Neural progenitor cell (in vitro differentiated cells): ENCODE measurements around the gene UPF3A. TPM values are rescaled to one million over a fixed set of nuclear protein-coding genes. Genes with fewer than 3 reads are reported as not detected.
"Not testable (repeated sequence)": the region's sequence is repeated elsewhere in the genome, so short reads cannot be mapped to it uniquely, and the experiment has no call there.

Experiments used
- DNase-seq: peaks from one replicate; pipeline ENCODE4 v3.0.0-alpha.2; 2016; ENCODE audit warnings: low spot score
- H2AFZ ChIP-seq: fragments of 200-600 bp; sonication (generic); replicated peaks from 2 replicates; pipeline ENCODE4 v1.6.1; 2016; ENCODE audit warnings: antibody characterized with exemption
- H3F3A ChIP-seq: fragments of 200-600 bp; sonication (generic); 2 replicates; pipeline ENCODE4 v1.6.1; 2016; ENCODE audit warnings: antibody characterized with exemption, low read depth
- H3K27ac ChIP-seq: fragments of 200-600 bp; sonication (generic); 2 replicates; pipeline ENCODE4 v1.5.1; 2016; ENCODE audit warnings: mild to moderate bottlenecking
- H3K27me3 ChIP-seq: fragments of 200-600 bp; sonication (generic); 2 replicates; pipeline ENCODE4 v1.6.1; 2016; ENCODE audit warnings: mild to moderate bottlenecking, moderate library complexity
- H3K36me3 ChIP-seq: fragments of 200-600 bp; sonication (generic); 2 replicates; pipeline ENCODE4 v1.5.1; 2016
- H3K4me1 ChIP-seq: fragments of 200-600 bp; sonication (generic); 2 replicates; pipeline ENCODE4 v1.6.1; 2016; ENCODE audit warnings: mixed run types
- H3K4me2 ChIP-seq: fragments of 200-600 bp; sonication (generic); 2 replicates; pipeline ENCODE4 v1.6.1; 2016
- H3K4me3 ChIP-seq: fragments of 200-600 bp; sonication (generic); 2 replicates; pipeline ENCODE4 v1.5.1; 2016
- H3K79me2 ChIP-seq: fragments of 200-600 bp; sonication (generic); 2 replicates; pipeline ENCODE4 v1.6.1; 2016; ENCODE audit warnings: low read depth
- H3K9ac ChIP-seq: fragments of 200-600 bp; sonication (generic); 2 replicates; pipeline ENCODE4 v1.6.1; 2016
- H3K9me3 ChIP-seq: fragments of 200-600 bp; sonication (generic); 2 replicates; pipeline ENCODE4 v1.5.1; 2016; ENCODE audit warnings: low read depth
- H4K20me1 ChIP-seq: fragments of 200-600 bp; sonication (generic); 2 replicates; pipeline ENCODE4 v1.6.1; 2016; ENCODE audit warnings: low read depth
- H3K27ac Mint-ChIP-seq: 3 replicates; pipeline ENCODE4 v1.8.0; 2021; ENCODE audit warnings: mixed read lengths
- H3K27me3 Mint-ChIP-seq: 2 replicates; pipeline ENCODE4 v1.8.0; 2022; ENCODE audit warnings: low read depth, mild to moderate bottlenecking, inconsistent platforms, moderate library complexity, mixed read lengths; ENCODE audit not compliant: insufficient read depth
- H3K36me3 Mint-ChIP-seq: 3 replicates; pipeline ENCODE4 v1.8.0; 2021; ENCODE audit warnings: mixed read lengths
- H3K4me1 Mint-ChIP-seq: 3 replicates; pipeline ENCODE4 v1.8.0; 2021; ENCODE audit warnings: mixed read lengths
- H3K4me3 Mint-ChIP-seq: 3 replicates; pipeline ENCODE4 v1.8.0; 2021; ENCODE audit warnings: mild to moderate bottlenecking, moderate library complexity, mixed read lengths
- H3K9me3 Mint-ChIP-seq: 3 replicates; pipeline ENCODE4 v1.8.0; 2020; ENCODE audit warnings: mixed read lengths
- CTCF ChIP-seq: fragments of 200-600 bp; sonication (generic); IDR thresholded peaks from 2 replicates; pipeline ENCODE4 v1.5.1; 2017; ENCODE audit warnings: antibody characterized with exemption, mild to moderate bottlenecking
- EZH2 ChIP-seq: fragments of 200-600 bp; sonication (generic); IDR thresholded peaks from 2 replicates; pipeline ENCODE4 v1.6.1; 2017; ENCODE audit warnings: antibody characterized with exemption, mild to moderate bottlenecking, moderate library complexity
- EZH2phosphoT487 ChIP-seq: fragments of 200-600 bp; sonication (generic); IDR thresholded peaks from 2 replicates; pipeline ENCODE4 v1.6.1; 2017; ENCODE audit warnings: antibody characterized with exemption
- total RNA-seq: library from RNA; depleted of rRNA; stranded (reverse); fragments of >200 nt; gene quantifications from 2 replicates; pipeline ENCODE4 v1.2.3, GENCODE V29; 2015; ENCODE audit warnings: low replicate concordance

The UPF3A gene
- total RNA-seq, 1 donor from 2014 or later = 74.4 TPM

- H3K36me3 ChIP-seq = no peaks in the 10 kb centered on the region
- H3K79me2 ChIP-seq = no peaks in the 10 kb centered on the region
- no peak for DNase-seq
- no peak overlapping the region for H3K4me3 Mint-ChIP-seq
- no peaks in the 10 kb centered on the region for H3K27me3 Mint-ChIP-seq
- TF ChIP-seq EZH2 (no peak), EZH2phosphoT487 (no peak), CTCF (no peak)
- no peaks in the 10 kb centered on the region for H4K20me1 ChIP-seq
- H3K9me3 Mint-ChIP-seq = no peaks in the 10 kb centered on the region
- H3K4me2 ChIP-seq = no peak overlapping the region
- no peaks in the 10 kb centered on the region for H3K27me3 ChIP-seq
- H3F3A ChIP-seq = peaks cover 13% of the 10 kb centered on the region
- H3K4me1 ChIP-seq = peaks cover 34% of the 10 kb centered on the region
- H3K36me3 Mint-ChIP-seq = peaks cover 2% of the 10 kb centered on the region
- no peak overlapping the region for H3K4me3 ChIP-seq
- peaks cover 3% of the 10 kb centered on the region for H3K4me1 Mint-ChIP-seq
- H2AFZ ChIP-seq = no peak overlapping the region
- no peaks in the 10 kb centered on the region for H3K9me3 ChIP-seq
- H3K27ac Mint-ChIP-seq = no peak overlapping the region
- peak overlapping the region; percentile 10 for H3K27ac ChIP-seq
- H3K9ac ChIP-seq = no peak overlapping the region
These were observed 53.1 kb downstream of the UPF3A start for GRCh38 chr13:114334305-114335053.

GRCh38 chr13:114336457-114336856 is 55.1 kb downstream of the UPF3A start:
- not testable (repeated sequence) for H3K36me3 Mint-ChIP-seq, H3K9me3 Mint-ChIP-seq, H3K4me1 Mint-ChIP-seq

GRCh38 chr13:114338959-114339358 is 57.6 kb downstream of the UPF3A start:
- no peak overlapping the region for H3K4me3 Mint-ChIP-seq
- Histone ChIP-seq H3K4me1 (peaks cover 25% of the 10 kb centered on the region), H4K20me1 (no peaks in the 10 kb centered on the region), H3K27ac (no peak overlapping the region), H3K9me3 (no peaks in the 10 kb centered on the region), H3K4me3 (no peak overlapping the region), H3K36me3 (no peaks in the 10 kb centered on the region), H3K79me2 (no peaks in the 10 kb centered on the region), H3K9ac (no peak overlapping the region), H3K27me3 (no peaks in the 10 kb centered on the region), H3K4me2 (peak overlapping the region; percentile 39), H2AFZ (no peak overlapping the region), H3F3A (peaks cover 15% of the 10 kb centered on the region)
- TF ChIP-seq EZH2 = no peak
- TF ChIP-seq EZH2phosphoT487 = no peak
- no peak for TF ChIP-seq CTCF
- H3K4me1 Mint-ChIP-seq = peaks cover 3% of the 10 kb centered on the region
- H3K27me3 Mint-ChIP-seq = peaks cover 3% of the 10 kb centered on the region
- no peak overlapping the region for H3K27ac Mint-ChIP-seq
- peaks cover 2% of the 10 kb centered on the region for H3K36me3 Mint-ChIP-seq
- no peak for DNase-seq
- no peaks in the 10 kb centered on the region for H3K9me3 Mint-ChIP-seq

More at GRCh38 chr13:114336457-114336856, 55.1 kb downstream of the UPF3A start:
- H3K27me3 ChIP-seq, H2AFZ ChIP-seq, H3K9me3 ChIP-seq, H4K20me1 ChIP-seq, DNase-seq, H3K36me3 ChIP-seq, H3K27me3 Mint-ChIP-seq, H3K4me2 ChIP-seq, H3K4me3 ChIP-seq, H3K4me3 Mint-ChIP-seq, H3K79me2 ChIP-seq, H3K9ac ChIP-seq, H3K27ac ChIP-seq, H3K27ac Mint-ChIP-seq: not testable (repeated sequence)
- peaks cover 15% of the 10 kb centered on the region for H3F3A ChIP-seq
- peaks cover 34% of the 10 kb centered on the region for H3K4me1 ChIP-seq

- TF ChIP-seq EZH2phosphoT487 (no peak), CTCF (peak; percentile 58), EZH2 (no peak)
- H3K9me3 ChIP-seq = no peaks in the 10 kb centered on the region
- H3K4me1 ChIP-seq = peaks cover 25% of the 10 kb centered on the region
- H3K4me3 ChIP-seq = no peak overlapping the region
- H3K4me2 ChIP-seq = no peak overlapping the region
- H3F3A ChIP-seq = peaks cover 15% of the 10 kb centered on the region
- H3K79me2 ChIP-seq = no peaks in the 10 kb centered on the region
- H4K20me1 ChIP-seq = no peaks in the 10 kb centered on the region
- H3K27me3 Mint-ChIP-seq = peaks cover 3% of the 10 kb centered on the region
- H3K4me3 Mint-ChIP-seq = no peak overlapping the region
- no peaks in the 10 kb centered on the region for H3K9me3 Mint-ChIP-seq
- H3K36me3 Mint-ChIP-seq = peaks cover 2% of the 10 kb centered on the region
- no peak for DNase-seq
- no peak overlapping the region for H3K27ac Mint-ChIP-seq
- H3K27me3 ChIP-seq = no peaks in the 10 kb centered on the region
- H3K9ac ChIP-seq = no peak overlapping the region
- no peak overlapping the region for H2AFZ ChIP-seq
- H3K36me3 ChIP-seq = no peaks in the 10 kb centered on the region
- H3K4me1 Mint-ChIP-seq = peaks cover 3% of the 10 kb centered on the region
- no peak overlapping the region for H3K27ac ChIP-seq
These were observed 58.6 kb downstream of the UPF3A start for GRCh38 chr13:114339857-114340534.
